Breast epithelium (tissue), 4 donors: ENCODE measurements around the gene C1R. TPM values are rescaled to one million over a fixed set of nuclear protein-coding genes. Genes with fewer than 3 reads are reported as not detected.

Source experiments
- DNase-seq, 2 donors: peaks; one replicate each; pipeline ENCODE4 v3.0.0-alpha.2; 2019; ENCODE audit warnings: low spot score in 2 of 2
- H3K27ac ChIP-seq, 2 donors: fragments of 200-600 bp; sonication (generic) in 1 of 2; one replicate each; pipeline ENCODE4 v1.5.1; 2016 to 2019; ENCODE audit warnings: mild to moderate bottlenecking in 1 of 2
- H3K27me3 ChIP-seq, 2 donors: fragments of 200-600 bp; sonication (generic) in 1 of 2; one replicate each; pipeline versions ENCODE4 v1.5.1 to v1.6.0; 2017 to 2019; ENCODE audit warnings: control low read depth in 1 of 2, mild to moderate bottlenecking in 1 of 2
- H3K36me3 ChIP-seq: fragments of 200-600 bp; one replicate; pipeline ENCODE4 v1.5.1; 2019
- H3K4me1 ChIP-seq, 2 donors: fragments of 200-600 bp; sonication (generic); one replicate each; pipeline ENCODE4 v1.5.1; 2016 to 2019; ENCODE audit warnings: control low read depth in 1 of 2
- H3K4me3 ChIP-seq, 3 donors: fragments of 200-600 bp; sonication (generic); 1 replicate in 2 of 3; 2 replicates in 1 of 3; pipeline ENCODE4 v1.5.1; 2016 to 2019; ENCODE audit warnings: mild to moderate bottlenecking in 3 of 3, moderate library complexity in 2 of 3
- H3K9me3 ChIP-seq, 2 donors: fragments of 200-600 bp; sonication (generic) in 1 of 2; one replicate each; pipeline ENCODE4 v1.5.1; 2016 to 2019; ENCODE audit warnings: control low read depth in 1 of 2
- CTCF ChIP-seq, 3 donors: fragments of 450-650 bp; IDR thresholded peaks; one replicate each; pipeline ENCODE4 v1.5.1; 2016 to 2017; ENCODE audit warnings: antibody characterized with exemption in 3 of 3, mild to moderate bottlenecking in 3 of 3, moderate library complexity in 3 of 3
- POLR2A ChIP-seq: fragments of 450-650 bp; IDR thresholded peaks from one replicate; pipeline ENCODE4 v1.6.1; 2016; ENCODE audit warnings: antibody characterized with exemption, mild to moderate bottlenecking, moderate library complexity
- POLR2AphosphoS5 ChIP-seq, 3 donors: sonication (generic); formaldehyde crosslinking; IDR thresholded peaks; one replicate each; pipeline ENCODE4 v1.6.1; 2017; ENCODE audit warnings: antibody characterized with exemption in 3 of 3
- intact Hi-C: fragments of 100-400 bp; cut with DNase I; formaldehyde crosslinking; loops from one replicate; pipeline ENCODE4 v1.15.1; 2023; ENCODE audit warnings: low total_unique reads
- total RNA-seq, 3 donors: library from RNA; depleted of rRNA; stranded (reverse); fragments of >200 nt; gene quantifications; one replicate each; pipeline ENCODE4 v1.1.0, GENCODE V29; 2016

C1R gene
- total RNA-seq, 3 donors from 2014 or later, result 302 to 773 (median 582) TPM

GRCh38 chr12:7064516-7064915, 27.7 kb downstream of the C1R start:
- no peak for TF ChIP-seq POLR2AphosphoS5 (IDR thresholded peaks at IDR 0.05)
- no peak for TF ChIP-seq CTCF (IDR thresholded peaks at IDR 0.05)
- TF ChIP-seq POLR2A, result no peak
- H3K27ac ChIP-seq, result no peak overlapping the region
- no peak for DNase-seq
- no peaks in the 10 kb centered on the region for H3K4me1 ChIP-seq
- no peaks in the 10 kb centered on the region for H3K9me3 ChIP-seq
- no peaks in the 10 kb centered on the region for H3K36me3 ChIP-seq
- no peaks in the 10 kb centered on the region for H3K27me3 ChIP-seq
- intact Hi-C loops, result no loop called here
- H3K4me3 ChIP-seq, result peak overlapping the region in 1 of 3 donors; percentile 62

- intact Hi-C loops, result no loop called here
- Histone ChIP-seq H3K4me3 (peak overlapping the region; percentile 43 to 62 (median 50)), H3K9me3 (no peaks in the 10 kb centered on the region), H3K27ac (peak overlapping the region; percentile 84 to 92), H3K4me1 (no peaks in the 10 kb centered on the region), H3K27me3 (no peaks in the 10 kb centered on the region), H3K36me3 (no peaks in the 10 kb centered on the region)
- TF ChIP-seq POLR2A (no peak), POLR2AphosphoS5 (IDR thresholded peaks at IDR 0.05) (no peak), CTCF (IDR thresholded peaks at IDR 0.05) (no peak)
- no peak for DNase-seq
Measured at GRCh38 chr12:7061596-7061995, 30.6 kb downstream of the C1R start.

GRCh38 chr12:7061138-7061537, 31.1 kb downstream of the C1R start:
- intact Hi-C loops, result no loop called here
- Histone ChIP-seq H3K4me1 (no peaks in the 10 kb centered on the region), H3K27me3 (no peaks in the 10 kb centered on the region), H3K4me3 (peak overlapping the region; percentile 43 to 62 (median 50)), H3K36me3 (no peaks in the 10 kb centered on the region), H3K27ac (peak overlapping the region; percentile 84 to 92), H3K9me3 (no peaks in the 10 kb centered on the region)
- TF ChIP-seq CTCF (IDR thresholded peaks at IDR 0.05) (no peak), POLR2A (no peak), POLR2AphosphoS5 (IDR thresholded peaks at IDR 0.05) (peak in 1 of 3 donors; percentile 8)
- no peak for DNase-seq

GRCh38 chr12:7060353-7060954, 31.8 kb downstream of the C1R start, which contains the start of gene C1S:
C1S (plus strand) TSS chr12:7060718; CDS start chr12:7061913, 1,195 bp downstream.
- peak in 1 of 2 donors; percentile 87 for DNase-seq
- peak within 1 kb of the TSS; percentile 43 to 62 (median 50) for H3K4me3 ChIP-seq
- H3K9me3 ChIP-seq, result no peaks in the 10 kb centered on the region
- peak within 1 kb of the TSS; percentile 84 to 92 for H3K27ac ChIP-seq
- H3K27me3 ChIP-seq, result no peaks in the 10 kb centered on the region
- intact Hi-C loops, result no loop called here
- no peaks in the 10 kb centered on the region for H3K4me1 ChIP-seq
- H3K36me3 ChIP-seq, result no peaks in the 10 kb centered on the region
- peak; percentile 86 to 98 (median 98) for TF ChIP-seq POLR2AphosphoS5 (IDR thresholded peaks at IDR 0.05)
- peak; percentile 63 for TF ChIP-seq POLR2A
- TF ChIP-seq CTCF (IDR thresholded peaks at IDR 0.05), result peak; percentile 60 to 86 (median 81)

GRCh38 chr12:7059780-7060179, 32.5 kb downstream of the C1R start:
- Histone ChIP-seq H3K36me3 (no peaks in the 10 kb centered on the region), H3K27me3 (no peaks in the 10 kb centered on the region), H3K27ac (peak overlapping the region; percentile 82 to 84), H3K4me3 (no peak overlapping the region), H3K4me1 (no peaks in the 10 kb centered on the region), H3K9me3 (no peaks in the 10 kb centered on the region)
- intact Hi-C loops, result no loop called here
- TF ChIP-seq CTCF (IDR thresholded peaks at IDR 0.05), result no peak
- DNase-seq, result no peak
